Osteoblast (primary cell): ENCODE results near the gene ELAVL4. TPM values are rescaled to one million over a fixed set of nuclear protein-coding genes. Genes with fewer than 3 reads are reported as not detected.

Source experiments
- DNase-seq: peaks from one replicate; pipeline ENCODE4 v3.0.0; 2011; ENCODE audit warnings: low spot score, mixed read lengths; ENCODE audit not compliant: insufficient read length; ENCODE audit errors: missing footprints
- H2AFZ ChIP-seq: 2 replicates; pipeline ENCODE4 v1.6.0; 2011; ENCODE audit warnings: mild to moderate bottlenecking, low read length
- H3K27ac ChIP-seq: 2 replicates; pipeline ENCODE4 v1.5.1; 2011; ENCODE audit warnings: mild to moderate bottlenecking, low read depth, low read length, moderate library complexity
- H3K27me3 ChIP-seq: 2 replicates; pipeline ENCODE4 v1.6.0; 2012; ENCODE audit warnings: mild to moderate bottlenecking, control low read depth, inconsistent platforms, low read length, moderate library complexity; ENCODE audit not compliant: insufficient read depth
- H3K36me3 ChIP-seq: 2 replicates; pipeline ENCODE4 v1.5.1; 2011; ENCODE audit warnings: mild to moderate bottlenecking, low read length, control low read depth, moderate library complexity; ENCODE audit not compliant: insufficient read depth
- H3K4me1 ChIP-seq: 2 replicates; pipeline ENCODE4 v1.5.1; 2011; ENCODE audit warnings: mild to moderate bottlenecking, low read length, control low read depth, moderate library complexity; ENCODE audit not compliant: insufficient read depth
- H3K4me2 ChIP-seq: 2 replicates; pipeline ENCODE4 v1.6.0; 2011; ENCODE audit warnings: mild to moderate bottlenecking, low read length; ENCODE audit not compliant: insufficient read depth
- H3K4me3 ChIP-seq: fragments of 200-600 bp; sonication (generic); 3 replicates; pipeline ENCODE4 v1.5.1; 2012; ENCODE audit warnings: mild to moderate bottlenecking, low read length, inconsistent platforms; ENCODE audit not compliant: insufficient read depth
- H3K79me2 ChIP-seq: 2 replicates; pipeline ENCODE4 v1.6.0; 2012; ENCODE audit warnings: mild to moderate bottlenecking, low read length, control low read depth, inconsistent platforms; ENCODE audit not compliant: insufficient read depth
- H3K9me3 ChIP-seq: 2 replicates; pipeline ENCODE4 v1.5.1; 2011; ENCODE audit warnings: low read depth, low read length, control low read depth
- H4K20me1 ChIP-seq: 2 replicates; pipeline ENCODE4 v1.6.0; 2012; ENCODE audit warnings: mild to moderate bottlenecking, low read length, control low read depth; ENCODE audit not compliant: insufficient read depth
- total RNA-seq: library from RNA; depleted of rRNA; stranded (reverse); fragments of >200 nt; gene quantifications from 2 replicates; pipeline ENCODE4 v1.2.3, GENCODE V29; 2012
- TF ChIP-seq, protein P1 (sequence below): IDR thresholded peaks from 2 replicates; pipeline ENCODE4 v1.5.1; 2011; ENCODE audit warnings: mild to moderate bottlenecking, low read depth, low read length, moderate library complexity; ENCODE audit errors: extremely low read depth

ELAVL4 gene
- total RNA-seq, 1 donor, result not detected

DNA sequence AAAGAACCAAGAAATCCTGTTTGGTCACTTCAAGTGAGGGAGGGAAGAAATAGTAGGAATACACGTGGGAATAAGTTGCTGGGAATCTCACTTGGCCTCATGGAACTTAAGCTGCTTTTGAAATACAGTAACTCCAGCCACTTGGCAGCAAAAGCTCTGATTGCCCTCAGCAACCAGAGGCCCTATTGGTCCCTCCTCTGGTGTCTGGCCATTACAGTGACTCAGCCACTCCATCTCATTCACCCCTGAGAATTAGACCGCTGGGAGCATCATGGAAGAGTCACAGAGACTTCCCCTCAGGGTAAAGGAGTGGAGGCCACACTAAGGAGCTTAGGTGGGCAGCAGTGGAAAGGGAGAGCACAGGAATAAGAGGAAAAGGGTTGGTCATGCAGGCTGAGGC, 99.6 kb downstream of the ELAVL4 start:
- no peak for DNase-seq
- Histone ChIP-seq H3K9me3 (peaks cover 3% of the 10 kb centered on the region), H3K27me3 (no peaks in the 10 kb centered on the region), H2AFZ (no peak overlapping the region), H3K27ac (no peak overlapping the region), H4K20me1 (no peaks in the 10 kb centered on the region), H3K4me3 (no peak overlapping the region), H3K4me1 (no peaks in the 10 kb centered on the region), H3K4me2 (no peak overlapping the region), H3K79me2 (no peaks in the 10 kb centered on the region), H3K36me3 (no peaks in the 10 kb centered on the region)
- TF ChIP-seq, protein P1, sequence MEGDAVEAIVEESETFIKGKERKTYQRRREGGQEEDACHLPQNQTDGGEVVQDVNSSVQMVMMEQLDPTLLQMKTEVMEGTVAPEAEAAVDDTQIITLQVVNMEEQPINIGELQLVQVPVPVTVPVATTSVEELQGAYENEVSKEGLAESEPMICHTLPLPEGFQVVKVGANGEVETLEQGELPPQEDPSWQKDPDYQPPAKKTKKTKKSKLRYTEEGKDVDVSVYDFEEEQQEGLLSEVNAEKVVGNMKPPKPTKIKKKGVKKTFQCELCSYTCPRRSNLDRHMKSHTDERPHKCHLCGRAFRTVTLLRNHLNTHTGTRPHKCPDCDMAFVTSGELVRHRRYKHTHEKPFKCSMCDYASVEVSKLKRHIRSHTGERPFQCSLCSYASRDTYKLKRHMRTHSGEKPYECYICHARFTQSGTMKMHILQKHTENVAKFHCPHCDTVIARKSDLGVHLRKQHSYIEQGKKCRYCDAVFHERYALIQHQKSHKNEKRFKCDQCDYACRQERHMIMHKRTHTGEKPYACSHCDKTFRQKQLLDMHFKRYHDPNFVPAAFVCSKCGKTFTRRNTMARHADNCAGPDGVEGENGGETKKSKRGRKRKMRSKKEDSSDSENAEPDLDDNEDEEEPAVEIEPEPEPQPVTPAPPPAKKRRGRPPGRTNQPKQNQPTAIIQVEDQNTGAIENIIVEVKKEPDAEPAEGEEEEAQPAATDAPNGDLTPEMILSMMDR, result no peak

DNA sequence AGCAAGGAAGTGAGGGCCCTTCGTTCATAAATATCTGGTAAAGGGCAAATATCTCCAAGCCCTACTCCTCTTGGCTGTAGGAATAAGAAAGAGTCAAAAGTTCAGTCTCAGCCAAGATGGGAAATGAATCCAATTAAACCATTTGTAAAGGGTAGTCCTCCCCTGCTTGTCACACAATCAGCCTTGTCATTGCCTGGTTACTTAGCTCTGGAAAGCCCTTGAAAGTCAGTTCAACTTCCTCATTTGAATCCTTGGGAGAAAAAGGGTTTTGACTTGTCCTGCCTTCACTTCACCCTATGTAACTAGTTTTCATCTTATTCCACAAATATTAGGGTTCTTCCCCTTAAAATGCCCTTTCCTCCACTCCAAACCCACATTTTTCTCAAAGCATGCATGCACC, 100.0 kb downstream of the ELAVL4 start:
- Histone ChIP-seq H3K4me2 (no peak overlapping the region), H3K79me2 (no peaks in the 10 kb centered on the region), H3K27ac (no peak overlapping the region), H3K4me1 (no peaks in the 10 kb centered on the region), H3K4me3 (no peak overlapping the region), H2AFZ (no peak overlapping the region), H3K27me3 (no peaks in the 10 kb centered on the region), H3K36me3 (no peaks in the 10 kb centered on the region), H4K20me1 (no peaks in the 10 kb centered on the region), H3K9me3 (peaks cover 3% of the 10 kb centered on the region)
- TF ChIP-seq, protein P1, result no peak
- DNase-seq, result no peak

DNA sequence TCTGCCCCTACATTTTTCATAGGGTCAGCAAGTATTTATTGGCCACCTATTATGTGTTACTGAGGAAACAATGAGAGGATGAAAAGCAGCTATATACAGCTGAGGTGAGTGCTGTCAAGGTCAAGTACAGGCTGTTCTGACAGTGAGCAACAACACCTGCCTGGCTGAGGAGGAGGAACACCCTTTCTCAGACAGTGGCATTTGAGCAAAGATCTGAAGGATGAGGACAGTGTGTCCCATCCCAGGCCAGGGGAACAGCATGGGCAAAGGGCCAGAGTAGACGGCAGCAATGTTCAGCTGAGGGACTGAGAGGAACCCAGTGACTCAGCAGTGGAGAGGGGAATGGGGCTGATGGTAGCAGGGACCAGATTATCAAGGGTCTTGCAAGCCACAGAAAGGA, 101.0 kb downstream of the ELAVL4 start:
- no peaks in the 10 kb centered on the region for H3K4me1 ChIP-seq
- no peak overlapping the region for H3K4me2 ChIP-seq
- no peak overlapping the region for H3K27ac ChIP-seq
- no peak for DNase-seq
- no peaks in the 10 kb centered on the region for H3K36me3 ChIP-seq
- H3K27me3 ChIP-seq, result no peaks in the 10 kb centered on the region
- H3K79me2 ChIP-seq, result no peaks in the 10 kb centered on the region
- no peak overlapping the region for H2AFZ ChIP-seq
- TF ChIP-seq, protein P1, result no peak
- H3K9me3 ChIP-seq, result peaks cover 3% of the 10 kb centered on the region
- no peak overlapping the region for H3K4me3 ChIP-seq
- no peaks in the 10 kb centered on the region for H4K20me1 ChIP-seq

DNA sequence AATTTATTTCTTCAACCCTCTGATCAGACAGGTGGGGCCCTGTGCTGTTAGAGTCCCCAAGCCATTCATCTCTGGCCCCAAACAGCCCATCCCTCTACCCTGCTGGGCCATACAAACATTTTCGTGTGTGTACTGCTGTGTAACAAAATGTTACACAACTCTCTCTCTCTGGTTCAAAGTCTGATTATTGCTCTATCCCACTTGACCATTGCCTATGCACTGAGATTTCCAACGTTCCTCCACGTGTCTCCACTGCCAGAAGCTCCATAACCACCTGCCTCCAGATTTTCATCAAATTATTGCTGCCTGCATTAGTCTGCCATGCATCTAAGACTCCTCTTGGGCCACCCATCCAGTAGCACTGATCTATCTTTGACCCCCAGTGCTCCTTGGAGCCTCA, 104.8 kb downstream of the ELAVL4 start:
- Histone ChIP-seq H3K27me3 (no peaks in the 10 kb centered on the region), H4K20me1 (no peaks in the 10 kb centered on the region), H2AFZ (no peak overlapping the region), H3K9me3 (no peaks in the 10 kb centered on the region), H3K36me3 (no peaks in the 10 kb centered on the region), H3K4me1 (no peaks in the 10 kb centered on the region), H3K4me3 (no peak overlapping the region), H3K27ac (no peak overlapping the region), H3K4me2 (no peak overlapping the region), H3K79me2 (no peaks in the 10 kb centered on the region)
- DNase-seq, result no peak
- TF ChIP-seq, protein P1, result no peak
